Vagina (tissue), 2 donors: Measurements from ENCODE around the gene OR2L13.

Experiments used
- POLR2A ChIP-seq, 2 donors: fragments of 450-650 bp; IDR thresholded peaks; one replicate each; pipeline ENCODE4 v1.6.1; 2017; ENCODE audit warnings: antibody characterized with exemption in 2 of 2, mild to moderate bottlenecking in 2 of 2, moderate library complexity in 2 of 2
- TF ChIP-seq, protein P1 (sequence below), 3 experiments: fragments of 450-650 bp in 2 of 3; fragments of 200-600 bp in 1 of 3; sonication (generic) in 1 of 3; IDR thresholded peaks; one replicate each; pipeline ENCODE4 v1.5.1; 2017 to 2019; ENCODE audit warnings: antibody characterized with exemption in 3 of 3, mild to moderate bottlenecking in 2 of 3, moderate library complexity in 2 of 3

DNA sequence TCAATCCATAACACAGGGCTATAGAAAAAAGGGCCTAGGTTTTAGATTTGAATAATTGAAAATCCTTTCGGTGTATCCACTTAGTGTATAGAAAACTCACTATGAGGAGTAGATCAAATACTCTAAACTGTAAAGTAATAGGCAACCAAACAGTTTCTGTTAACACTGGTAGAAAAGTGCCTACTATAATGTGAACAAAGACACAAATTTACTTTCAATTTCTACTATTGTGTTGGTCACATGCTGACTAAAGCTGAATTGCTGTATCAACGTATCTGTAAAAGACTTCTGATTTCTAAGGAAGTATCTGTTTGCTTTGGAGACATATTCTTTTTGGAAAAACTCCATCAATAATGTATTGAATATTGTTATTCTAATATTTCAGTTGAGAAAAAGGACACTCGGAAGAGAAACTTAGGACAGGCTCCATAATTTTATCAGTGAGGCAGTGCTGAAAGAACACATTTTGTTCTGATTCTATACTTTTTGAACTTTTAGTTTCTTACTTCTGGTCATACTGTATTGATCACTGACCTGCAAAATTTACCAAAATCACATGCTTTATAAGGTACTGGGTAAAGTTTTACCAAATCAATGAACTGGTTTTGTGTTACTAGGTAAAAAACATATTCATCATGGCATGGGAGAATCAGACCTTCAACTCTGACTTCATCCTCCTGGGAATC, 49.7 kb downstream of the OR2L13 start, which contains the start of gene OR2M5:
- TF ChIP-seq, protein P1, sequence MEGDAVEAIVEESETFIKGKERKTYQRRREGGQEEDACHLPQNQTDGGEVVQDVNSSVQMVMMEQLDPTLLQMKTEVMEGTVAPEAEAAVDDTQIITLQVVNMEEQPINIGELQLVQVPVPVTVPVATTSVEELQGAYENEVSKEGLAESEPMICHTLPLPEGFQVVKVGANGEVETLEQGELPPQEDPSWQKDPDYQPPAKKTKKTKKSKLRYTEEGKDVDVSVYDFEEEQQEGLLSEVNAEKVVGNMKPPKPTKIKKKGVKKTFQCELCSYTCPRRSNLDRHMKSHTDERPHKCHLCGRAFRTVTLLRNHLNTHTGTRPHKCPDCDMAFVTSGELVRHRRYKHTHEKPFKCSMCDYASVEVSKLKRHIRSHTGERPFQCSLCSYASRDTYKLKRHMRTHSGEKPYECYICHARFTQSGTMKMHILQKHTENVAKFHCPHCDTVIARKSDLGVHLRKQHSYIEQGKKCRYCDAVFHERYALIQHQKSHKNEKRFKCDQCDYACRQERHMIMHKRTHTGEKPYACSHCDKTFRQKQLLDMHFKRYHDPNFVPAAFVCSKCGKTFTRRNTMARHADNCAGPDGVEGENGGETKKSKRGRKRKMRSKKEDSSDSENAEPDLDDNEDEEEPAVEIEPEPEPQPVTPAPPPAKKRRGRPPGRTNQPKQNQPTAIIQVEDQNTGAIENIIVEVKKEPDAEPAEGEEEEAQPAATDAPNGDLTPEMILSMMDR (IDR thresholded peaks at IDR 0.05) = no peak
- no peak for TF ChIP-seq POLR2A (IDR thresholded peaks at IDR 0.05)
